Gastrocnemius medialis (tissue), 4 donors: ENCODE data around the gene PUS7L.

Experiments used
- POLR2A ChIP-seq, 2 donors: fragments of 450-650 bp; IDR thresholded peaks; one replicate each; pipeline ENCODE4 v1.6.1; 2017; ENCODE audit warnings: antibody characterized with exemption in 2 of 2, mild to moderate bottlenecking in 2 of 2, moderate library complexity in 2 of 2
- TF ChIP-seq, protein P1 (sequence below), 5 experiments: fragments of 450-650 bp in 3 of 5; fragments of 200-600 bp in 2 of 5; sonication (generic) in 2 of 5; IDR thresholded peaks in 4 of 5; conservative IDR thresholded peaks in 1 of 5; 1 replicate in 4 of 5; 2 replicates in 1 of 5; pipeline ENCODE4 v1.5.1; 2016 to 2019; ENCODE audit warnings: antibody characterized with exemption in 5 of 5, mild to moderate bottlenecking in 3 of 5, moderate library complexity in 3 of 5

DNA sequence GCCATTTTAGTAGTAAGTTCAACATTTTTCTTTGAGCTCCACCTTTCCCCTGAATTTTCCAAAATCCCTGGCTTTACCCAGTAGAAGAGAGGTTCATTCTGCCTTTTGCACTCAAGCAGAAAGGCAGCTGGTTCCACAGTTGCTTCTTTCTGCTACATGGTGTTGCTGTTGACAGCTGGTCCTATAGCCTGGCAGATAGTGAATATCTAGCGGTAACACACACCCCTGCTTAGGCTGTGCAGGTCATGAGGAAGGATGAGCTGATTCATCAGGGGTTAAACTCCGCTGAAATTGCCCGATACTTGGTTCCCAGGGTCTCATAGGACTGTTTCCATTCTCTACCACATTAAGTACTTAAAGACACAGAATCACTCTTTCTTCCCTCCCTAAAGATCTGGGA lies 62.4 kb downstream of the PUS7L start:
- TF ChIP-seq, protein P1, sequence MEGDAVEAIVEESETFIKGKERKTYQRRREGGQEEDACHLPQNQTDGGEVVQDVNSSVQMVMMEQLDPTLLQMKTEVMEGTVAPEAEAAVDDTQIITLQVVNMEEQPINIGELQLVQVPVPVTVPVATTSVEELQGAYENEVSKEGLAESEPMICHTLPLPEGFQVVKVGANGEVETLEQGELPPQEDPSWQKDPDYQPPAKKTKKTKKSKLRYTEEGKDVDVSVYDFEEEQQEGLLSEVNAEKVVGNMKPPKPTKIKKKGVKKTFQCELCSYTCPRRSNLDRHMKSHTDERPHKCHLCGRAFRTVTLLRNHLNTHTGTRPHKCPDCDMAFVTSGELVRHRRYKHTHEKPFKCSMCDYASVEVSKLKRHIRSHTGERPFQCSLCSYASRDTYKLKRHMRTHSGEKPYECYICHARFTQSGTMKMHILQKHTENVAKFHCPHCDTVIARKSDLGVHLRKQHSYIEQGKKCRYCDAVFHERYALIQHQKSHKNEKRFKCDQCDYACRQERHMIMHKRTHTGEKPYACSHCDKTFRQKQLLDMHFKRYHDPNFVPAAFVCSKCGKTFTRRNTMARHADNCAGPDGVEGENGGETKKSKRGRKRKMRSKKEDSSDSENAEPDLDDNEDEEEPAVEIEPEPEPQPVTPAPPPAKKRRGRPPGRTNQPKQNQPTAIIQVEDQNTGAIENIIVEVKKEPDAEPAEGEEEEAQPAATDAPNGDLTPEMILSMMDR (IDR thresholded peaks at IDR 0.05 in 4 of 5, conservative IDR thresholded peaks at IDR 0.05 in 1 of 5) = no peak
- TF ChIP-seq POLR2A (IDR thresholded peaks at IDR 0.05) = no peak
